TTC549 (cell line): ENCODE data around the gene PEF1.

Source experiments
- FAIRE-seq: peaks from 2 replicates; lab custom pipeline; 2012; peaks lifted over from hg19 to GRCh38; lab: Jason Lieb, UNC

The PEF1 gene

GRCh38 chr1:31627930-31628559 is 16.6 kb downstream of the PEF1 start:
- FAIRE-seq = no peak

- FAIRE-seq = no peak
These were observed 17.3 kb downstream of the PEF1 start for GRCh38 chr1:31627301-31627929.

GRCh38 chr1:31626223-31627207 is 18.2 kb downstream of the PEF1 start:
- FAIRE-seq = no peak

GRCh38 chr1:31625561-31626222 is 19.0 kb downstream of the PEF1 start:
- FAIRE-seq = no peak

- no peak for FAIRE-seq
These were observed 19.8 kb downstream of the PEF1 start for GRCh38 chr1:31624731-31625514.

GRCh38 chr1:31624309-31624708 is 20.4 kb downstream of the PEF1 start:
- FAIRE-seq = no peak

GRCh38 chr1:31623365-31623764 is 21.3 kb downstream of the PEF1 start:
- no peak for FAIRE-seq

- FAIRE-seq = no peak
These were observed 22.6 kb downstream of the PEF1 start for GRCh38 chr1:31621847-31622730.

- FAIRE-seq = no peak
These were observed 23.2 kb downstream of the PEF1 start for GRCh38 chr1:31621498-31621820.

GRCh38 chr1:31620631-31621497 is 23.8 kb downstream of the PEF1 start:
- no peak for FAIRE-seq

- FAIRE-seq = no peak
These were observed 25.5 kb downstream of the PEF1 start for GRCh38 chr1:31618916-31619846.

GRCh38 chr1:31617916-31618746 is 26.5 kb downstream of the PEF1 start:
- FAIRE-seq = no peak

GRCh38 chr1:31617218-31617915 is 27.3 kb downstream of the PEF1 start, which contains the start of gene HCRTR1:
Gene HCRTR1, plus strand, starts transcription at chr1:31617689. Its CDS starts 1,504 bp downstream, at chr1:31619193.
- FAIRE-seq = no peak

GRCh38 chr1:31615939-31616338 is 28.7 kb downstream of the PEF1 start:
- FAIRE-seq = no peak

- no peak for FAIRE-seq
These were observed 29.3 kb downstream of the PEF1 start for GRCh38 chr1:31615414-31615813.

- FAIRE-seq = no peak
These were observed 30.2 kb downstream of the PEF1 start for GRCh38 chr1:31614414-31615005.
